Endodermal cell (in vitro differentiated cells): ENCODE results near the gene SFTPA2. TPM values are rescaled to one million over a fixed set of nuclear protein-coding genes. Genes with fewer than 3 reads are reported as not detected.
"Not testable (repeated sequence)": the region's sequence is repeated elsewhere in the genome, so short reads cannot be mapped to it uniquely, and the experiment has no call there.

Experiments
- DNase-seq: peaks from one replicate; pipeline ENCODE4 v3.0.0-alpha.2; 2017
- H3K27ac ChIP-seq: 2 replicates; pipeline ENCODE4 v1.5.1; 2013; ENCODE audit warnings: mild to moderate bottlenecking, low read depth, low read length, moderate library complexity
- H3K27me3 ChIP-seq: 2 replicates; pipeline ENCODE4 v1.6.1; 2013; ENCODE audit warnings: mild to moderate bottlenecking, low read length, moderate library complexity; ENCODE audit not compliant: insufficient read depth, control insufficient read depth, poor library complexity, severe bottlenecking
- H3K36me3 ChIP-seq: 2 replicates; pipeline ENCODE4 v1.7.0; 2013; ENCODE audit warnings: mild to moderate bottlenecking, low read length, moderate library complexity; ENCODE audit not compliant: control insufficient read depth, insufficient read depth
- H3K4me1 ChIP-seq: one replicate; pipeline ENCODE4 v1.7.0; 2013; ENCODE audit warnings: low read length; ENCODE audit not compliant: control insufficient read depth, insufficient read depth
- H3K4me3 ChIP-seq: 2 replicates; pipeline ENCODE4 v1.5.1; 2013; ENCODE audit warnings: mild to moderate bottlenecking, low read length, moderate library complexity
- H3K9ac ChIP-seq: 2 replicates; pipeline ENCODE4 v1.6.1; 2013; ENCODE audit warnings: mild to moderate bottlenecking, low read length, moderate library complexity; ENCODE audit not compliant: poor library complexity, severe bottlenecking; ENCODE audit errors: extremely low read depth
- H3K9me3 ChIP-seq: 2 replicates; pipeline ENCODE4 v1.6.1; 2013; ENCODE audit warnings: mild to moderate bottlenecking, low read length, moderate library complexity; ENCODE audit not compliant: control insufficient read depth
- H3K27ac Mint-ChIP-seq: 2 replicates; pipeline ENCODE4 v1.8.0; 2020; ENCODE audit warnings: mixed read lengths
- H3K27me3 Mint-ChIP-seq: 2 replicates; pipeline ENCODE4 v1.8.0; 2021; ENCODE audit warnings: mild to moderate bottlenecking, mixed read lengths; ENCODE audit not compliant: insufficient read depth
- H3K36me3 Mint-ChIP-seq: 2 replicates; pipeline ENCODE4 v1.8.0; 2020; ENCODE audit warnings: low read depth, mixed read lengths
- H3K4me1 Mint-ChIP-seq: 2 replicates; pipeline ENCODE4 v1.8.0; 2020; ENCODE audit warnings: mixed read lengths
- H3K4me3 Mint-ChIP-seq: 2 replicates; pipeline ENCODE4 v1.8.0; 2020; ENCODE audit warnings: mild to moderate bottlenecking, moderate library complexity, mixed read lengths
- H3K9me3 Mint-ChIP-seq: 2 replicates; pipeline ENCODE4 v1.8.0; 2020; ENCODE audit warnings: mild to moderate bottlenecking, mixed read lengths
- WGBS, 2 experiments: methylation state at CpG; one replicate each; pipeline versions ENCODE4 v1.1.5 to v1.1.7; 2013; ENCODE audit warnings: missing lambda C conversion rate in 2 of 2, mixed read lengths in 1 of 2; ENCODE audit not compliant: insufficient coverage in 1 of 2, insufficient read length in 1 of 2; 5-methylcytosine and 5-hydroxymethylcytosine counted together
- total RNA-seq, 2 donors: library from RNA; stranded (reverse); fragmentation: NEBNext Ultra II Directional in 1 of 2; extraction: Animal tissue kit (Norgen Biotek cat#: 25700) in 1 of 2; gene quantifications; 2 replicates in 1 of 2; 3 replicates in 1 of 2; pipeline ENCODE4 v1.2.1, GENCODE V29; 2021
- TF ChIP-seq, protein P1 (sequence below): fragments of 200-600 bp; sonication (generic); conservative IDR thresholded peaks from 2 replicates; pipeline ENCODE4 v1.5.0; 2021; ENCODE audit warnings: antibody characterized with exemption, mild to moderate bottlenecking

Gene SFTPA2
- total RNA-seq, 2 donors from 2014 or later, result not detected

DNA sequence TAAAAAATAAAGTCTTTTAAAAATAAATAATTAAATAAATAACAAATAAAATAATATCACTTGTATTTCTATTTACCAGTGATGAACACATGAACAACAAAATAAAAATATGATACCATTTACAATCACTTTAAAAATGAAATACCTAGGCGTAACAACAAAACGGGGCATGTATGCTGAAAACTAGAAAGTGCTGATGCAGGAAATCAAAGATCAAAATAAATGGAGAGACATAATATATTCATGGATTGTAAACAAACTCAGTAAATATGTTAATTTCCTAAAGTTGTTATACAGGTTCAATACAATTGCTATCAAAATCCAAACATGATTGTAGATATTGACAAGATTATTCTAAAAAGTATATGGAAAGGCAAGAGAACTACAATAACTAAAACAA is 19.2 kb upstream of the SFTPA2 start:
- TF ChIP-seq, protein P1, sequence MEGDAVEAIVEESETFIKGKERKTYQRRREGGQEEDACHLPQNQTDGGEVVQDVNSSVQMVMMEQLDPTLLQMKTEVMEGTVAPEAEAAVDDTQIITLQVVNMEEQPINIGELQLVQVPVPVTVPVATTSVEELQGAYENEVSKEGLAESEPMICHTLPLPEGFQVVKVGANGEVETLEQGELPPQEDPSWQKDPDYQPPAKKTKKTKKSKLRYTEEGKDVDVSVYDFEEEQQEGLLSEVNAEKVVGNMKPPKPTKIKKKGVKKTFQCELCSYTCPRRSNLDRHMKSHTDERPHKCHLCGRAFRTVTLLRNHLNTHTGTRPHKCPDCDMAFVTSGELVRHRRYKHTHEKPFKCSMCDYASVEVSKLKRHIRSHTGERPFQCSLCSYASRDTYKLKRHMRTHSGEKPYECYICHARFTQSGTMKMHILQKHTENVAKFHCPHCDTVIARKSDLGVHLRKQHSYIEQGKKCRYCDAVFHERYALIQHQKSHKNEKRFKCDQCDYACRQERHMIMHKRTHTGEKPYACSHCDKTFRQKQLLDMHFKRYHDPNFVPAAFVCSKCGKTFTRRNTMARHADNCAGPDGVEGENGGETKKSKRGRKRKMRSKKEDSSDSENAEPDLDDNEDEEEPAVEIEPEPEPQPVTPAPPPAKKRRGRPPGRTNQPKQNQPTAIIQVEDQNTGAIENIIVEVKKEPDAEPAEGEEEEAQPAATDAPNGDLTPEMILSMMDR, result no peak
- Mint-ChIP-seq H3K36me3 (no peaks in the 10 kb centered on the region), H3K27me3 (peaks cover 13% of the 10 kb centered on the region), H3K9me3 (peaks cover 16% of the 10 kb centered on the region), H3K4me1 (no peaks in the 10 kb centered on the region), H3K4me3 (no peak overlapping the region), H3K27ac (no peak overlapping the region)
- no peak overlapping the region for H3K9ac ChIP-seq
- no peaks in the 10 kb centered on the region for H3K9me3 ChIP-seq
- no peaks in the 10 kb centered on the region for H3K36me3 ChIP-seq
- 83% methylated on average over 2 of the region's 2 CpGs; no CpG with 5 or more reads in 1 of the 2 experiments for WGBS, 2 experiments
- H3K27me3 ChIP-seq, result peaks cover 17% of the 10 kb centered on the region
- H3K4me1 ChIP-seq, result no peaks in the 10 kb centered on the region
- DNase-seq, result no peak
- no peak overlapping the region for H3K27ac ChIP-seq
- no peak overlapping the region for H3K4me3 ChIP-seq

- 85 to 87% methylated on average over 5 to 6 of the region's 6 CpGs for WGBS, 2 experiments
Measured at GRCh38 chr10:79570624-79571023, 10.4 kb upstream of the SFTPA2 start.

DNA sequence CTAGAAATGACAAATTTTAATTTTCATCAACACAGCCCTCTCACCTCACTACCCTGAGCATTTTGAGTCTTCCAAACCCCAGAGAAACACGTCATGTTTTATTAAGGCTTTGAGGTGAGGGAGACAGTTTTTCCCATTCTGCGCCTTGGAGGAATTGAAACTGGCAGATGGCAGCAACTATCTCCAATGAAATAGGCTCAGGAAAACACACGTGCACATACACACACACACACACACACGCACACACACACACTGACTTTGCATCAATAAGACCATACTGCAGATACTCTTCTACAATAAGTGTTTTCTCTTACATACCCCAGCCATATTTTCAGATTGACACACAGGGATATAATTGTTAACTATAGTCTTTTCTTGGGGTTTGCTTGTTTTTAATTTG is 3.2 kb upstream of the SFTPA2 start:
- TF ChIP-seq, protein P1, result no peak
- H3K4me1 Mint-ChIP-seq, result no peaks in the 10 kb centered on the region
- H3K9ac ChIP-seq, result no peak overlapping the region
- no peaks in the 10 kb centered on the region for H3K36me3 ChIP-seq
- peaks cover 16% of the 10 kb centered on the region for H3K27me3 Mint-ChIP-seq
- H3K27me3 ChIP-seq, result peaks cover 24% of the 10 kb centered on the region
- H3K27ac ChIP-seq, result no peak overlapping the region
- H3K4me3 Mint-ChIP-seq, result no peak overlapping the region
- no peaks in the 10 kb centered on the region for H3K4me1 ChIP-seq
- no peaks in the 10 kb centered on the region for H3K36me3 Mint-ChIP-seq
- WGBS, 2 experiments, result 87% methylated on average over 4 of the region's 4 CpGs; no CpG with 5 or more reads in 1 of the 2 experiments
- H3K4me3 ChIP-seq, result no peak overlapping the region
- H3K9me3 Mint-ChIP-seq, result no peaks in the 10 kb centered on the region
- no peaks in the 10 kb centered on the region for H3K9me3 ChIP-seq
- no peak overlapping the region for H3K27ac Mint-ChIP-seq
- no peak for DNase-seq

More at GRCh38 chr10:79570624-79571023, 10.4 kb upstream of the SFTPA2 start:
- not testable (repeated sequence) for H3K27me3 ChIP-seq, H3K27ac ChIP-seq, H3K4me1 Mint-ChIP-seq, H3K36me3 ChIP-seq, H3K36me3 Mint-ChIP-seq, H3K4me3 Mint-ChIP-seq, H3K9ac ChIP-seq, H3K9me3 ChIP-seq, H3K27ac Mint-ChIP-seq, H3K4me1 ChIP-seq
- H3K4me3 ChIP-seq, result peak overlapping the region; percentile 23
- DNase-seq, result peak; percentile 62
- Mint-ChIP-seq H3K27me3 (peaks cover 34% of the 10 kb centered on the region), H3K9me3 (peaks cover 31% of the 10 kb centered on the region)
